HepG2 (cell line): ENCODE measurements around the gene NXPE3.

Experiments
- CBX1 ChIP-seq: IDR thresholded peaks from one replicate; pipeline ENCODE4 v1.6.1; 2016; ENCODE audit warnings: antibody characterized with exemption, low read depth
- CBX5 ChIP-seq: sonication (generic); formaldehyde crosslinking; IDR thresholded peaks from 2 replicates; pipeline ENCODE4 v1.4.0; 2020; ENCODE audit warnings: missing genetic modification reagents, borderline replicate concordance
- MYC ChIP-seq: sonication (generic); formaldehyde crosslinking; IDR thresholded peaks from 2 replicates; pipeline ENCODE4 v1.9.0; 2021; ENCODE audit warnings: missing genetic modification reagents, borderline replicate concordance
- PHF8 ChIP-seq: sonication (generic); formaldehyde crosslinking; IDR thresholded peaks from 2 replicates; pipeline ENCODE4 v1.5.0; 2020; ENCODE audit warnings: missing genetic modification reagents
- RFX1 ChIP-seq: fragments of 450-650 bp; IDR thresholded peaks from 2 replicates; pipeline ENCODE4 v1.6.1; 2017
- SKI ChIP-seq: fragments of 450-650 bp; IDR thresholded peaks from one replicate; pipeline ENCODE4 v1.6.1; 2018; ENCODE audit warnings: mild to moderate bottlenecking; ENCODE audit not compliant: partially characterized antibody
- TCF12 ChIP-seq, 2 experiments: fragments of 450-650 bp in 1 of 2; sonication (generic) in 1 of 2; formaldehyde crosslinking in 1 of 2; IDR thresholded peaks; 2 replicates each; pipeline versions ENCODE4 v1.6.1 to v1.8.0; 2017 to 2022; ENCODE audit warnings: antibody characterized with exemption in 1 of 2, mild to moderate bottlenecking in 1 of 2, missing genetic modification reagents in 1 of 2, moderate library complexity in 1 of 2
- ZBTB4 ChIP-seq: sonication (generic); formaldehyde crosslinking; IDR thresholded peaks from 2 replicates; pipeline ENCODE4 v1.4.0; 2020; ENCODE audit warnings: missing genetic modification reagents, mild to moderate bottlenecking, borderline replicate concordance
- TF ChIP-seq, protein P1 (sequence below): sonication (generic); formaldehyde crosslinking; IDR thresholded peaks from 2 replicates; pipeline ENCODE4 v1.4.0; 2020; ENCODE audit warnings: missing genetic modification reagents
- TF ChIP-seq, protein P2 (sequence below): conservative IDR thresholded peaks from 2 replicates; pipeline ENCODE4 v1.6.1; 2018; ENCODE audit warnings: missing genetic modification reagents
- TF ChIP-seq, protein P3 (sequence below), 2 experiments: IDR thresholded peaks; 2 replicates each; pipeline ENCODE4 v1.6.1; 2011 to 2012; ENCODE audit warnings: low read length in 2 of 2, borderline replicate concordance in 1 of 2, low read depth in 1 of 2, mild to moderate bottlenecking in 1 of 2, moderate library complexity in 1 of 2
- TF ChIP-seq, protein P4 (sequence below): IDR thresholded peaks from 2 replicates; pipeline ENCODE4 v1.6.1; 2012; ENCODE audit warnings: low read length, improper control_type of control experiment
- TF ChIP-seq, protein P5 (sequence below): sonication (generic); formaldehyde crosslinking; IDR thresholded peaks from 2 replicates; pipeline ENCODE4 v1.5.0; 2020; ENCODE audit warnings: mild to moderate bottlenecking, missing genetic modification reagents, moderate library complexity

DNA sequence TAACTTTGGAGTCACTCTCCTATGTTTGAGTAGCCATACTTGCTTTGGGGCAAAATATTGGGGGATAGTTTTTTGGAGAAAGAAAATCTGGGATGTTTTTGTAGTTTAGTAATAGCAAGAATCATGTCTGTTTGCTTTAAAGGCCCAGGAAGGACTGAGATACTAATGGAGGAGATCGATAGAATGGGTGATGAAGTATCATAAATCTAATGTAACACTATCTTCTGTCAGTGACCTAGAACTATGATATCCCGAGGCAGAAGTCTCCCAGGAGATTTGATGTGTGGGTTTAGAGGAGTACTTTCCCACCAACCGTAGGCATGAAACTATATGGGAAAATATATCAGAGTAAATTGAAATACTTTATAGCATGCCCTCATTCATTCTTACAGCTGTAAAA, 49.3 kb downstream of the NXPE3 start:
- TF ChIP-seq ZBTB4 (no peak), MYC (CRISPR knock-in tag) (no peak), PHF8 (CRISPR knock-in tag) (no peak), TCF12 (IDR thresholded peaks at IDR 0.05) (no peak), TCF12 (CRISPR knock-in tag; IDR thresholded peaks at IDR 0.05) (no peak), CBX1 (no peak), CBX5 (CRISPR knock-in tag) (no peak), RFX1 (no peak), SKI (no peak)
- TF ChIP-seq, protein P1, sequence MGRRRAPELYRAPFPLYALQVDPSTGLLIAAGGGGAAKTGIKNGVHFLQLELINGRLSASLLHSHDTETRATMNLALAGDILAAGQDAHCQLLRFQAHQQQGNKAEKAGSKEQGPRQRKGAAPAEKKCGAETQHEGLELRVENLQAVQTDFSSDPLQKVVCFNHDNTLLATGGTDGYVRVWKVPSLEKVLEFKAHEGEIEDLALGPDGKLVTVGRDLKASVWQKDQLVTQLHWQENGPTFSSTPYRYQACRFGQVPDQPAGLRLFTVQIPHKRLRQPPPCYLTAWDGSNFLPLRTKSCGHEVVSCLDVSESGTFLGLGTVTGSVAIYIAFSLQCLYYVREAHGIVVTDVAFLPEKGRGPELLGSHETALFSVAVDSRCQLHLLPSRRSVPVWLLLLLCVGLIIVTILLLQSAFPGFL (CRISPR knock-in tag), result no peak
- TF ChIP-seq, protein P2, sequence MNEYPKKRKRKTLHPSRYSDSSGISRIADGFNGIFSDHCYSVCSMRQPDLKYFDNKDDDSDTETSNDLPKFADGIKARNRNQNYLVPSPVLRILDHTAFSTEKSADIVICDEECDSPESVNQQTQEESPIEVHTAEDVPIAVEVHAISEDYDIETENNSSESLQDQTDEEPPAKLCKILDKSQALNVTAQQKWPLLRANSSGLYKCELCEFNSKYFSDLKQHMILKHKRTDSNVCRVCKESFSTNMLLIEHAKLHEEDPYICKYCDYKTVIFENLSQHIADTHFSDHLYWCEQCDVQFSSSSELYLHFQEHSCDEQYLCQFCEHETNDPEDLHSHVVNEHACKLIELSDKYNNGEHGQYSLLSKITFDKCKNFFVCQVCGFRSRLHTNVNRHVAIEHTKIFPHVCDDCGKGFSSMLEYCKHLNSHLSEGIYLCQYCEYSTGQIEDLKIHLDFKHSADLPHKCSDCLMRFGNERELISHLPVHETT (CRISPR knock-in tag), result no peak
- TF ChIP-seq, protein P3, sequence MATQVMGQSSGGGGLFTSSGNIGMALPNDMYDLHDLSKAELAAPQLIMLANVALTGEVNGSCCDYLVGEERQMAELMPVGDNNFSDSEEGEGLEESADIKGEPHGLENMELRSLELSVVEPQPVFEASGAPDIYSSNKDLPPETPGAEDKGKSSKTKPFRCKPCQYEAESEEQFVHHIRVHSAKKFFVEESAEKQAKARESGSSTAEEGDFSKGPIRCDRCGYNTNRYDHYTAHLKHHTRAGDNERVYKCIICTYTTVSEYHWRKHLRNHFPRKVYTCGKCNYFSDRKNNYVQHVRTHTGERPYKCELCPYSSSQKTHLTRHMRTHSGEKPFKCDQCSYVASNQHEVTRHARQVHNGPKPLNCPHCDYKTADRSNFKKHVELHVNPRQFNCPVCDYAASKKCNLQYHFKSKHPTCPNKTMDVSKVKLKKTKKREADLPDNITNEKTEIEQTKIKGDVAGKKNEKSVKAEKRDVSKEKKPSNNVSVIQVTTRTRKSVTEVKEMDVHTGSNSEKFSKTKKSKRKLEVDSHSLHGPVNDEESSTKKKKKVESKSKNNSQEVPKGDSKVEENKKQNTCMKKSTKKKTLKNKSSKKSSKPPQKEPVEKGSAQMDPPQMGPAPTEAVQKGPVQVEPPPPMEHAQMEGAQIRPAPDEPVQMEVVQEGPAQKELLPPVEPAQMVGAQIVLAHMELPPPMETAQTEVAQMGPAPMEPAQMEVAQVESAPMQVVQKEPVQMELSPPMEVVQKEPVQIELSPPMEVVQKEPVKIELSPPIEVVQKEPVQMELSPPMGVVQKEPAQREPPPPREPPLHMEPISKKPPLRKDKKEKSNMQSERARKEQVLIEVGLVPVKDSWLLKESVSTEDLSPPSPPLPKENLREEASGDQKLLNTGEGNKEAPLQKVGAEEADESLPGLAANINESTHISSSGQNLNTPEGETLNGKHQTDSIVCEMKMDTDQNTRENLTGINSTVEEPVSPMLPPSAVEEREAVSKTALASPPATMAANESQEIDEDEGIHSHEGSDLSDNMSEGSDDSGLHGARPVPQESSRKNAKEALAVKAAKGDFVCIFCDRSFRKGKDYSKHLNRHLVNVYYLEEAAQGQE (IDR thresholded peaks at IDR 0.05; ENCODE audit: borderline replicate concordance in 1 of 2, low read depth in 1 of 2, low read length in 2 of 2), result no peak
- TF ChIP-seq, protein P4, sequence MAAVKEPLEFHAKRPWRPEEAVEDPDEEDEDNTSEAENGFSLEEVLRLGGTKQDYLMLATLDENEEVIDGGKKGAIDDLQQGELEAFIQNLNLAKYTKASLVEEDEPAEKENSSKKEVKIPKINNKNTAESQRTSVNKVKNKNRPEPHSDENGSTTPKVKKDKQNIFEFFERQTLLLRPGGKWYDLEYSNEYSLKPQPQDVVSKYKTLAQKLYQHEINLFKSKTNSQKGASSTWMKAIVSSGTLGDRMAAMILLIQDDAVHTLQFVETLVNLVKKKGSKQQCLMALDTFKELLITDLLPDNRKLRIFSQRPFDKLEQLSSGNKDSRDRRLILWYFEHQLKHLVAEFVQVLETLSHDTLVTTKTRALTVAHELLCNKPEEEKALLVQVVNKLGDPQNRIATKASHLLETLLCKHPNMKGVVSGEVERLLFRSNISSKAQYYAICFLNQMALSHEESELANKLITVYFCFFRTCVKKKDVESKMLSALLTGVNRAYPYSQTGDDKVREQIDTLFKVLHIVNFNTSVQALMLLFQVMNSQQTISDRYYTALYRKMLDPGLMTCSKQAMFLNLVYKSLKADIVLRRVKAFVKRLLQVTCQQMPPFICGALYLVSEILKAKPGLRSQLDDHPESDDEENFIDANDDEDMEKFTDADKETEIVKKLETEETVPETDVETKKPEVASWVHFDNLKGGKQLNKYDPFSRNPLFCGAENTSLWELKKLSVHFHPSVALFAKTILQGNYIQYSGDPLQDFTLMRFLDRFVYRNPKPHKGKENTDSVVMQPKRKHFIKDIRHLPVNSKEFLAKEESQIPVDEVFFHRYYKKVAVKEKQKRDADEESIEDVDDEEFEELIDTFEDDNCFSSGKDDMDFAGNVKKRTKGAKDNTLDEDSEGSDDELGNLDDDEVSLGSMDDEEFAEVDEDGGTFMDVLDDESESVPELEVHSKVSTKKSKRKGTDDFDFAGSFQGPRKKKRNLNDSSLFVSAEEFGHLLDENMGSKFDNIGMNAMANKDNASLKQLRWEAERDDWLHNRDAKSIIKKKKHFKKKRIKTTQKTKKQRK, result no peak
- TF ChIP-seq, protein P5, sequence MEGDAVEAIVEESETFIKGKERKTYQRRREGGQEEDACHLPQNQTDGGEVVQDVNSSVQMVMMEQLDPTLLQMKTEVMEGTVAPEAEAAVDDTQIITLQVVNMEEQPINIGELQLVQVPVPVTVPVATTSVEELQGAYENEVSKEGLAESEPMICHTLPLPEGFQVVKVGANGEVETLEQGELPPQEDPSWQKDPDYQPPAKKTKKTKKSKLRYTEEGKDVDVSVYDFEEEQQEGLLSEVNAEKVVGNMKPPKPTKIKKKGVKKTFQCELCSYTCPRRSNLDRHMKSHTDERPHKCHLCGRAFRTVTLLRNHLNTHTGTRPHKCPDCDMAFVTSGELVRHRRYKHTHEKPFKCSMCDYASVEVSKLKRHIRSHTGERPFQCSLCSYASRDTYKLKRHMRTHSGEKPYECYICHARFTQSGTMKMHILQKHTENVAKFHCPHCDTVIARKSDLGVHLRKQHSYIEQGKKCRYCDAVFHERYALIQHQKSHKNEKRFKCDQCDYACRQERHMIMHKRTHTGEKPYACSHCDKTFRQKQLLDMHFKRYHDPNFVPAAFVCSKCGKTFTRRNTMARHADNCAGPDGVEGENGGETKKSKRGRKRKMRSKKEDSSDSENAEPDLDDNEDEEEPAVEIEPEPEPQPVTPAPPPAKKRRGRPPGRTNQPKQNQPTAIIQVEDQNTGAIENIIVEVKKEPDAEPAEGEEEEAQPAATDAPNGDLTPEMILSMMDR (CRISPR knock-in tag), result no peak
